HCT116 (cell line): ENCODE data around the gene TENM3. TPM values are rescaled to one million over a fixed set of nuclear protein-coding genes. Genes with fewer than 3 reads are reported as not detected.

Source experiments
- ATAC-seq: fragments of 200-7000 bp; cut with Tn5 transposase; 2 replicates; pipeline ENCODE4 v1.9.1; 2020; ENCODE audit warnings: mild to moderate bottlenecking, moderate library complexity
- BruUV-seq: library from RNA; stranded (reverse); fragments of 400-500 nt; replicated peaks from 2 replicates; lab custom pipeline; 2021; lab: Mats Ljungman, UMichigan
- CTCF ChIA-PET: fragments of 300-600 bp; sonication (Branson Sonifier 250); formaldehyde crosslinking; loops from one replicate; lab custom pipeline; 2021; ENCODE audit warnings: antibody characterized with exemption; lab: Charles Lee
- POLR2A ChIA-PET: fragments of 300-600, 350-600 bp; sonication (Branson Sonifier 250); formaldehyde crosslinking; loops from one replicate; lab custom pipeline; 2021; ENCODE audit warnings: antibody characterized with exemption; lab: Charles Lee
- RAD21 ChIA-PET, 2 experiments: fragments of 300-600 bp; sonication (Branson Sonifier 250); formaldehyde crosslinking; loops; one replicate each; lab custom pipeline; 2023; ENCODE audit warnings: low total read pairs in 2 of 2; ENCODE audit not compliant: uncharacterized antibody in 2 of 2, unreplicated experiment in 2 of 2, low non-redundant PET in 1 of 2; lab: Charles Lee
- DNase-seq: peaks from one replicate; pipeline ENCODE4 v3.0.0-alpha.2; 2010; ENCODE audit warnings: low read depth, low spot score
- H2AFZ ChIP-seq: fragments of 200-600 bp; shearing (Covaris generic), sonication (generic); 2 replicates; pipeline ENCODE4 v1.6.1; 2017; ENCODE audit warnings: low read depth, mixed run types, mixed read lengths, antibody characterized with exemption, low read length; ENCODE audit not compliant: poor library complexity, severe bottlenecking
- H3K27ac ChIP-seq: 2 replicates; pipeline ENCODE4 v1.5.1; 2012; ENCODE audit warnings: low read depth, low read length
- H3K27me3 ChIP-seq: fragments of 200-600 bp; sonication (generic); 2 replicates; pipeline ENCODE4 v1.6.1; 2016; ENCODE audit warnings: mixed run types, low read length, mixed read lengths; ENCODE audit not compliant: insufficient read depth
- H3K36me3 ChIP-seq, 2 experiments: fragments of 200-500 bp in 1 of 2; fragments of 200-600 bp in 1 of 2; sonication (Bioruptor generic) in 1 of 2; sonication (generic) in 1 of 2; 2 replicates each; pipeline versions ENCODE4 v1.5.1 to v1.6.1; 2014 to 2016; ENCODE audit warnings: low read length in 2 of 2, inconsistent platforms in 1 of 2, mixed read lengths in 1 of 2, mixed run types in 1 of 2; ENCODE audit not compliant: insufficient read depth in 2 of 2, control insufficient read depth in 1 of 2
- H3K4me1 ChIP-seq, 2 experiments: fragments of 200-600 bp in 1 of 2; sonication (generic) in 1 of 2; 2 replicates each; pipeline versions ENCODE4 v1.5.1 to v1.6.1; 2012 to 2017; ENCODE audit warnings: low read length in 2 of 2, inconsistent platforms in 1 of 2, mild to moderate bottlenecking in 1 of 2, mixed read lengths in 1 of 2, mixed run types in 1 of 2, moderate library complexity in 1 of 2; ENCODE audit not compliant: insufficient read depth in 2 of 2, control insufficient read depth in 1 of 2
- H3K4me2 ChIP-seq: fragments of 200-600 bp; sonication (generic); 2 replicates; pipeline ENCODE4 v1.6.1; 2017; ENCODE audit warnings: mixed run types, low read length, mixed read lengths
- H3K4me3 ChIP-seq, 2 experiments: fragments of 200-600 bp in 1 of 2; sonication (generic) in 1 of 2; replicated peaks in 1 of 2; 2 replicates each; pipeline ENCODE4 v1.5.1; 2011 to 2016; ENCODE audit warnings: low read length in 2 of 2, control low read depth in 1 of 2, low read depth in 1 of 2, mild to moderate bottlenecking in 1 of 2, mixed read lengths in 1 of 2, mixed run types in 1 of 2
- H3K79me2 ChIP-seq: fragments of 200-600 bp; sonication (generic); 2 replicates; pipeline ENCODE4 v1.6.1; 2017; ENCODE audit warnings: mild to moderate bottlenecking, mixed run types, low read length, moderate library complexity, mixed read lengths; ENCODE audit not compliant: insufficient read depth
- H3K9ac ChIP-seq: fragments of 200-600 bp; sonication (generic); 2 replicates; pipeline ENCODE4 v1.6.1; 2016; ENCODE audit warnings: low read length, mixed read lengths
- H3K9me2 ChIP-seq: fragments of 200-600 bp; sonication (generic), shearing (Covaris generic); 2 replicates; pipeline ENCODE4 v1.6.1; 2017; ENCODE audit warnings: mixed run types, mild to moderate bottlenecking, moderate library complexity; ENCODE audit not compliant: insufficient read depth
- H3K9me3 ChIP-seq, 2 experiments: fragments of 200-500 bp in 1 of 2; fragments of 200-600 bp in 1 of 2; sonication (Bioruptor generic) in 1 of 2; sonication (generic) in 1 of 2; 2 replicates each; pipeline ENCODE4 v1.6.1; 2014 to 2017; ENCODE audit warnings: low read length in 2 of 2, mixed read lengths in 2 of 2, inconsistent platforms in 1 of 2, low read depth in 1 of 2, mild to moderate bottlenecking in 1 of 2, mixed run types in 1 of 2, moderate library complexity in 1 of 2; ENCODE audit not compliant: control insufficient read depth in 1 of 2, insufficient read depth in 1 of 2
- H4K20me1 ChIP-seq: fragments of 200-600 bp; sonication (generic), shearing (Covaris generic); 2 replicates; pipeline ENCODE4 v1.6.1; 2017; ENCODE audit warnings: mixed run types, mild to moderate bottlenecking, moderate library complexity; ENCODE audit not compliant: insufficient read depth
- CBX3 ChIP-seq: IDR thresholded peaks from 2 replicates; pipeline ENCODE4 v1.6.1; 2012; ENCODE audit warnings: low read depth
- ELF1 ChIP-seq: IDR thresholded peaks from 2 replicates; pipeline ENCODE4 v1.6.1; 2012; ENCODE audit warnings: low read depth, borderline replicate concordance
- EZH2phosphoT487 ChIP-seq: fragments of 200-600 bp; IDR thresholded peaks from 2 replicates; pipeline ENCODE4 v1.6.1; 2018; ENCODE audit warnings: antibody characterized with exemption, borderline replicate concordance
- FOSL1 ChIP-seq: IDR thresholded peaks from 2 replicates; pipeline ENCODE4 v1.6.1; 2012; ENCODE audit warnings: low read depth
- JUND ChIP-seq: IDR thresholded peaks from 2 replicates; pipeline ENCODE4 v1.6.1; 2012
- POLR2A ChIP-seq: IDR thresholded peaks from 2 replicates; pipeline ENCODE4 v1.7.0; 2011; ENCODE audit warnings: borderline replicate concordance; ENCODE audit not compliant: insufficient read depth, insufficient read length; ENCODE audit errors: extremely low read depth
- ZNF274 ChIP-seq: fragments of 200-500 bp; sonication (Bioruptor generic); IDR thresholded peaks from 2 replicates; pipeline ENCODE4 v1.6.1; 2014; ENCODE audit warnings: mild to moderate bottlenecking, low read depth, low read length, inconsistent platforms
- intact Hi-C: fragments of 100-400 bp; cut with micrococcal nuclease; formaldehyde crosslinking; loops from 2 replicates; pipeline ENCODE4 v1.10.0; 2022
- total RNA-seq: library from RNA; stranded (reverse); gene quantifications from one replicate; pipeline ENCODE4 v1.2.1, GENCODE V29; 2021; ENCODE audit not compliant: unreplicated experiment
- TF ChIP-seq, protein P1 (sequence below): IDR thresholded peaks from 2 replicates; pipeline ENCODE4 v1.6.1; 2011; ENCODE audit warnings: mild to moderate bottlenecking, low read length, moderate library complexity; ENCODE audit not compliant: insufficient replicate concordance; ENCODE audit errors: extremely low read depth
- TF ChIP-seq, protein P2 (sequence below): IDR thresholded peaks from 2 replicates; pipeline ENCODE4 v1.6.1; 2012

TENM3 gene
- total RNA-seq, 1 experiment from 2014 or later: 0.54 TPM

DNA sequence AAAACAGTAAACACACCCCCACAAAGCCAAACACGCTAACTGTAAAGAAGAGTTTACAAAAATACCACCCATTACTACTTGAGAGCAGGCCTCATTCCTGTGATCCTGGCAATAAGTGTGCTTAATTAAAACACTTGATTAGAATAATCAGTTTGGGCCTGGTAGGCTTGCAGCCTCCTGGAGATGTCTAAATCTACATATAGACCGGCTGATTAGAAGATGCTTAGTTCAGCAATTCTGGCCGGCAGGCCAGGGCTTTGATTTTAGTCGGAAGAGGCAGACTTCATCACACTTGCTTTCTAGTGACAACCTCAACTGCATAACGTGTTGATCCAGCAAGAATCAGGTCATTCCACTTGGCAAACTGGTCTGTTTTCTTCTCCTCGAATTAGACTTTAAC is 560.0 kb downstream of the TENM3 start:
- DNase-seq (no peak), ATAC-seq (no peak)
- POLR2A ChIA-PET: no interaction called here
- no peak overlapping the region for H3K4me2 ChIP-seq
- no peak overlapping the region for H3K9ac ChIP-seq
- CTCF ChIA-PET: no interaction called here
- H3K27me3 ChIP-seq: no peaks in the 10 kb centered on the region
- H3K79me2 ChIP-seq: no peaks in the 10 kb centered on the region
- H3K9me2 ChIP-seq: no peaks in the 10 kb centered on the region
- no peak overlapping the region for H3K4me3 ChIP-seq
- peaks cover 4 to 11% of the 10 kb centered on the region in 2 experiments; a peak in 2 of 4 replicates for H3K4me1 ChIP-seq
- H4K20me1 ChIP-seq: no peaks in the 10 kb centered on the region
- H3K27ac ChIP-seq: no peak overlapping the region
- H3K9me3 ChIP-seq: no peaks in the 10 kb centered on the region
- H3K36me3 ChIP-seq: no peaks in the 10 kb centered on the region
- intact Hi-C loops: loop anchor here (10.0 kb wide), 1 partner anchor 462 kb away; no protein-coding TSS in a partner anchor
- RAD21 ChIA-PET: no interaction called here
- no peak overlapping the region for H2AFZ ChIP-seq
- no TSS peak for BruUV-seq
- TF ChIP-seq EZH2phosphoT487 (no peak), ELF1 (no peak), JUND (no peak), FOSL1 (no peak), ZNF274 (no peak), CBX3 (no peak), POLR2A (no peak)
- TF ChIP-seq, protein P1, sequence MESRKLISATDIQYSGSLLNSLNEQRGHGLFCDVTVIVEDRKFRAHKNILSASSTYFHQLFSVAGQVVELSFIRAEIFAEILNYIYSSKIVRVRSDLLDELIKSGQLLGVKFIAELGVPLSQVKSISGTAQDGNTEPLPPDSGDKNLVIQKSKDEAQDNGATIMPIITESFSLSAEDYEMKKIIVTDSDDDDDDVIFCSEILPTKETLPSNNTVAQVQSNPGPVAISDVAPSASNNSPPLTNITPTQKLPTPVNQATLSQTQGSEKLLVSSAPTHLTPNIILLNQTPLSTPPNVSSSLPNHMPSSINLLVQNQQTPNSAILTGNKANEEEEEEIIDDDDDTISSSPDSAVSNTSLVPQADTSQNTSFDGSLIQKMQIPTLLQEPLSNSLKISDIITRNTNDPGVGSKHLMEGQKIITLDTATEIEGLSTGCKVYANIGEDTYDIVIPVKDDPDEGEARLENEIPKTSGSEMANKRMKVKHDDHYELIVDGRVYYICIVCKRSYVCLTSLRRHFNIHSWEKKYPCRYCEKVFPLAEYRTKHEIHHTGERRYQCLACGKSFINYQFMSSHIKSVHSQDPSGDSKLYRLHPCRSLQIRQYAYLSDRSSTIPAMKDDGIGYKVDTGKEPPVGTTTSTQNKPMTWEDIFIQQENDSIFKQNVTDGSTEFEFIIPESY: no peak
- TF ChIP-seq, protein P2, sequence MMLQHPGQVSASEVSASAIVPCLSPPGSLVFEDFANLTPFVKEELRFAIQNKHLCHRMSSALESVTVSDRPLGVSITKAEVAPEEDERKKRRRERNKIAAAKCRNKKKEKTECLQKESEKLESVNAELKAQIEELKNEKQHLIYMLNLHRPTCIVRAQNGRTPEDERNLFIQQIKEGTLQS: no peak
